Vagina (tissue), 2 donors: ENCODE data around the gene SLC16A1.
"Not testable (repeated sequence)": the region's sequence is repeated elsewhere in the genome, so short reads cannot be mapped to it uniquely, and the experiment has no call there.

ENCODE experiments used
- CTCF ChIP-seq, 3 experiments: fragments of 450-650 bp in 2 of 3; fragments of 200-600 bp in 1 of 3; sonication (generic) in 1 of 3; IDR thresholded peaks; one replicate each; pipeline ENCODE4 v1.5.1; 2017 to 2019; ENCODE audit warnings: antibody characterized with exemption in 3 of 3, mild to moderate bottlenecking in 2 of 3, moderate library complexity in 2 of 3
- POLR2AphosphoS5 ChIP-seq, 2 donors: sonication (generic); formaldehyde crosslinking; IDR thresholded peaks; one replicate each; pipeline ENCODE4 v1.9.0; 2017; ENCODE audit warnings: antibody characterized with exemption in 2 of 2, mild to moderate bottlenecking in 2 of 2, low read depth in 1 of 2; ENCODE audit not compliant: insufficient read depth in 1 of 2

GRCh38 chr1:112995021-112995420 is 39.0 kb upstream of the SLC16A1 start:
- not testable (repeated sequence) for TF ChIP-seq CTCF (IDR thresholded peaks at IDR 0.05); POLR2AphosphoS5 (IDR thresholded peaks at IDR 0.05; ENCODE audit: insufficient read depth in 1 of 2, low read depth in 1 of 2)
